ELF-1 (cell line): ENCODE measurements around the gene OLA1.

Source experiments
- DNase-seq: peaks from one replicate; pipeline ENCODE4 v3.0.0-alpha.2; 2016; ENCODE audit warnings: low read depth, low spot score

Gene OLA1

DNA sequence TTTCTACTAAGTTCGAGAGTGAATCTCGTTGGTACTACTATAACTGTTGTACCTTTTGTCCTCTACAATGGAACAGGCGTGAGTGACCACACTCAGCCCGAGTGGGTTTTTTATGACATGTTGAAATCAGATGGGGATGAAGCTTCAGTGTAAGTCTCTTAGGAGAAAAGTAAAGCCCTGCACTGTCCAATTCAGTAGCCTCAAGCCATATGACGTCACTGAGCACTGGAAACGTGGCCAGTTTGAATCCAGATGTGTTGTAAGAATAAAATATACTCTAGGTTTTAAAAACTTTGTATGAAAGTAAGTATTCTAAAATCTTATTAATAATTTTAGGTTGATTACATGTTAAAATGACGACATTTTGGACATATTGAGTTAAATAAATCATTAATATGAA is 181.5 kb downstream of the OLA1 start:
- DNase-seq: no peak

DNA sequence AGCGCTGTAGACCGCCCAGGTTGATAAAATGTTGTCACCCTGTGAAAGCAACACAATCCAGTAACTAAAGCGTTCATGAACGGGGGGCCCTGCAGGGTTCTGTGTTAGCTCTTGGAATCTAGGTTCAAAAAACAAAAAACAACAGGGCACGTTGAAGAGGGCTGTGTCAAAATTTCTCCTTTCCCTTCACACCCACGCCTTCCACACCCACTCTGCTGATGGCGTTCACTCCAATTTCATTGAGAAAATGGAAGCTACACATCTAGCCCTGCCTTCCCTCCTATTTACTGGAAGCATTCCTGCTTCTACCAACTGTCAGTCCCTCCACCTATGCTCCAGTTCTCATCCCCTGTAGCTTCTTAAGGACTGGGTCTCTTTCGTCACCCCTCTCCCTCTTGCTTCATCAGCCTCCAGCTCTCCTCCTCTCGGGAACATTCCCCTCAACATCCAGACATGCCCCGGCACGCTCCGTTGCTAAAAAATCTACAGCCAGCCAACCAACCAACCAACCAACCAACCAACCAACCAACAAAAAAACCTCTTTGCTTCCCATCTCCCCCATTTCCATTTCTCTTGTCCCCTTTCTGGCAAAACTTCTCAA is 184.7 kb downstream of the OLA1 start:
- DNase-seq: peak; percentile 46

DNA sequence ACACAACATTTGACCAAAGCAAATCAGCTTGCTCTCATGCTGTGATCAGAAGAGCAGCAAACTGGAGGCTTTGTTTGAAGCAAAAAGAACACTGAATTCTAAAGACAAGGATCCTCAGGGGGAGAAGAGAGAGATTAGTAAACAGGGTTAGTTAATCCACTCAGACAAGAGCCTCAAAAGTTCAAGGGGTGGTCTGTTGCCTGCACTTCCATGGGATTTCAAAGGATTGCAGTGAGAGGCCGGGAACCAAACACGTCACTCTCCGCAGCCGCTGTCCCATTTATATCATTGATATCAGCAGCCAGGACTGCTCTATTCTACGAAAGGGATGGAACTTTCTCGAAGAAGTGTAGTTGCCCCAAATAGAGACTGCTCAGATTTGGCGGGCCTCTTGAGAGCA is 185.4 kb downstream of the OLA1 start:
- DNase-seq: peak; percentile 64

DNA sequence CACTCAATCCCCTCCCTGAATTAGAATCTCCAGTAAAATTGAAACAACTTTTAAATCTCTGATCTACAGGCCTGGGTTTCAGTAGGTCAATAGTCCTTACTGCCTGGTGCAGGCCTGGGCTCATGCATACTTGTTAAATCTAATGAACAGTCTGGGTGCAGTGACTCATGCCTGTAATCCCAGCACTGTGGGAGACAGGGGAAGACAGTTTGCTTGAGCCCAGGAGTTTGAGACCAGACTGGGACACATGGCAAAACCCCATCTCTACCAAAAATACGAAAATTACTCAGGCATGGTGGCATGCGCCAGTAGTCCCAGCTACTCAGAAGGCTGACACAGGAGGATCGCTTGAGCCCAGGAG is 188.5 kb downstream of the OLA1 start:
- no peak for DNase-seq

- no peak for DNase-seq
Measured at GRCh38 chr2:174059178-174059883, 189.0 kb downstream of the OLA1 start.

GRCh38 chr2:174058456-174058855 is 189.9 kb downstream of the OLA1 start:
- no peak for DNase-seq

- DNase-seq: no peak
Measured at GRCh38 chr2:174058026-174058425, 190.3 kb downstream of the OLA1 start.

DNA sequence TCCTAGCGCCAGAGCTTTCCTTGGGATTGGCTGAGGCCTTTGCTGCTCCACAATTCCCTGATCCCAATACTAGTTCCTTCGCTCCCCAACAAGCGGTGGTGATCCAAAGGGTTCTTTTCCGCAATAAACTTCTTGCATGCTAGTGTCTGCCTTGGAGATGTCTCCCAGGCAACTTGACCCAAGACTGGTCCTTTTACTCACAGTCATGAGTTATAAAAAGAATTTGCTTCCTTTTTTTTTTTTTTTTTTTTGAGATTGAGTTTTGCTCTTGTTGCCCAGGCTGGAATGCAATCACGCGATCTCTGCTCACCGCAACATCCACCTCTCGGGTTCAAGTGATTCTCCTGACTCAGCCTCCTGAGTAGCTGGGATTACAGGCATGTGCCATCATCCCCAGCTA is 193.4 kb downstream of the OLA1 start:
- DNase-seq: no peak

- peak; percentile 77 for DNase-seq
Measured at GRCh38 chr2:174053355-174054151, 194.8 kb downstream of the OLA1 start.

- no peak for DNase-seq
Measured at GRCh38 chr2:174052584-174052976, 195.8 kb downstream of the OLA1 start.

GRCh38 chr2:174051741-174052583 is 196.4 kb downstream of the OLA1 start:
- peak; percentile 91 for DNase-seq

DNA sequence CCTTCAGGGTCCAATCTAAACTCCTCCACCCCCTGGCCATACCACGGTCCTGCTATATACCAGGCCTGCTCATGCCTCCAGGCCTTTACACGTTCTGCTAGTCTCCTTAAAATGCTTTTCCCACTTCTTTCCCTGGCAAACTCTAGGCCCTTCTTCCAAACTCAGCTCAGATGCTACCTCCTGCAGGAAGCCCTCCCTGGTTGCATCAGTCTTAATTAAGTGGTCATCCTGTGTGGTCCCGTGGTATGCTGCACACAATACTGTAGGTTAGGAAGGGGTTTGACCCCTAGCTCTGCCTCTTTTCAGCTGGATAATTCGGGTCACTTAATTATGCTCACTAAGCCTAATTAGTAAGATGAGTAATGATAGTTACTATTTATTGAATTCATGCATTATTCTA is 197.3 kb downstream of the OLA1 start:
- DNase-seq: peak; percentile 60

DNA sequence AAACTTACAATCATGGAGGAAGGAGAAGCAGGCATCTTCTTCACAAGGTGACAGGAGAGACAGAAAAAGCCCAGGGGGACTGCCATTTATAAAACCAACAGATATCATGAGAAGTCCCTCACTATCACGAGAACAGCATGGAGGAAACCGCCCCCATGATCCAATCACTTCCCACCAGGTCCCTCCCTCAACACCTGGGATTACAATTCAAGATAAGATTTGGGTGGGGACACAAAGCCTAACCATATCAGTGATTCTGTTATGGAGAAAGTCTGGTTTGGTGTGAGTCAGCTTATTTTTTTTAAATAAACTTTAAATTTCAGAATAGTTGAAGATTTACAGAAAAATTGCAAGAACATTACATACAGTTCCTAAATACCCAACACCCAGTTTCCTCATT is 198.4 kb downstream of the OLA1 start:
- DNase-seq: no peak

- DNase-seq: no peak
Measured at GRCh38 chr2:174048243-174048642, 200.1 kb downstream of the OLA1 start.

DNA sequence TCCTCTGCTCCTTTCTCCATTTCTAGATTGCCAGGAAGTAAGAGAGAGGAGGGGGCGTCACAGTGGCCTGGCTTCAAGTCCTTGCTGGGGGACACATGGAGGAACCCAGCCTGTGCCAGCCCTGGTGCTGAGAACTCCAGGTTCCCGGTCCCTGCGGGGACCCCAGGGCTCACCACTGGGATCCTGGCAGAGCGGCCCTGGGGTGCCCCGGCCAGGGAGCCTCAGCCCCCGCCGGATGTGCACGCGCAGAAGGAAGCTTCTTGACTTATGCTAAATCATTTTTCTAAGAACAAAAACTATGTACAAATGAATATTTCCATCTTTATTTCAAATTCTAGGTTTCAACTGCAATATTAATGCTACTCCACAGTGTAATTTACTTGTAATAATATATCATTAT is 200.6 kb downstream of the OLA1 start:
- DNase-seq: no peak

GRCh38 chr2:174046172-174046571 is 202.2 kb downstream of the OLA1 start:
- DNase-seq: no peak

GRCh38 chr2:174044556-174044955 is 203.8 kb downstream of the OLA1 start:
- no peak for DNase-seq

DNA sequence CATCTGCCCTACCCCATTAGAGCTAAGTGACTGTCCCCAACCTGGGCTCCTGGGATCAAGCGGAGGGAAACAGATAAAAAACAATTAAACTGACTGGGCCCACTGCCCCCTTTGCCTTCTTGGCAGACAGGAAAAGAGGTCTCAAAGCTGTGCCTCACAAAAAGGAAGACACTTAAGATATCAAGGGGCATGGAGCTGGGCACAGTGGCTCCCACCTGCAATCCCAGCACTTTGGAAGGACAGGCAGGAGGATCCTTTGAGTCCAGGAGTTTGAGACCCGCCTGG is 208.0 kb downstream of the OLA1 start:
- DNase-seq: no peak

- peak; percentile 94 for DNase-seq
Measured at GRCh38 chr2:174039551-174040416, 208.5 kb downstream of the OLA1 start.

- DNase-seq: no peak
Measured at GRCh38 chr2:174038462-174038861, 209.9 kb downstream of the OLA1 start.

DNA sequence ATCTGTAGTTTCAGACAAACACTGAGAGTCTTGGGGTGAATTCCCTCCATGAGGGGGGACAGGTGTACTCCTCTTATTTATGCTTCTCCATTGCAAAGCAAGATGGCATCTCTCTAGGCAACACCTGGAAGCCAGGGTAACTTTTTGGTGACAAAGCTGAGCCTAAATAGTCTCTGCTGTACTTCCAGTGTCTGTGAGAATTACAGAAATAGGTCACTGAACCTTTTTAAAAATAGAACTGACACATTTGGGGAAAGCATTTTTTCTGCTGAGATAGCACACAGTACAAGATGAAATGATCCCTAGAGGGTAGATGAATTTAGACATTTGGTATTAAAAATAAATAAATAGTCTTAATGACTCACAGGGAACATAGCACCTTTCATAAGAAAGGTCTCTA is 211.5 kb downstream of the OLA1 start:
- no peak for DNase-seq
